ENCODE measurements around the gene JUN. TPM values are rescaled to one million over a fixed set of nuclear protein-coding genes. Genes with fewer than 3 reads are reported as not detected.

The JUN gene
- polyA plus RNA-seq, 1 donor from 2014 or later: 124 TPM

GRCh38 chr1:58815069-58815685 lies 31.3 kb upstream of the JUN start:
- no peak overlapping the region for H3K4me2 ChIP-seq (ENCODE audit: low read length)
- TF ChIP-seq SMC3 (conservative IDR thresholded peaks at IDR 0.05; ENCODE audit: poor library complexity) (no peak), REST (IDR thresholded peaks at IDR 0.05; ENCODE audit: borderline replicate concordance) (no peak), CTCF (IDR thresholded peaks at IDR 0.05; ENCODE audit: poor library complexity, severe bottlenecking) (no peak), POLR2AphosphoS5 (IDR thresholded peaks at IDR 0.05) (no peak), TAF1 (IDR thresholded peaks at IDR 0.05; ENCODE audit: low read depth) (no peak), MXI1 (conservative IDR thresholded peaks at IDR 0.05; ENCODE audit: poor library complexity, severe bottlenecking) (no peak), EZH2 (IDR thresholded peaks at IDR 0.05; ENCODE audit: borderline replicate concordance, insufficient read depth, low read length, poor library complexity, severe bottlenecking) (no peak), RAD21 (conservative IDR thresholded peaks at IDR 0.05) (no peak), EP300 (conservative IDR thresholded peaks at IDR 0.05; ENCODE audit: poor library complexity, severe bottlenecking) (no peak)
- no peak overlapping the region for H3K9ac ChIP-seq (ENCODE audit: low read length)
- no peaks in the 10 kb centered on the region for H3K9me2 ChIP-seq (ENCODE audit: insufficient read depth, low read length)
- H3K9me3 ChIP-seq (ENCODE audit: low read length): no peaks in the 10 kb centered on the region
- H4K20me1 ChIP-seq (ENCODE audit: insufficient read depth): no peaks in the 10 kb centered on the region
- no peaks in the 10 kb centered on the region for H3K36me3 ChIP-seq (ENCODE audit: insufficient read depth, low read length)
- H3F3A ChIP-seq (ENCODE audit: insufficient read depth, low read length, poor library complexity, severe bottlenecking): no peaks in the 10 kb centered on the region
- no peak overlapping the region for H3K27ac ChIP-seq (ENCODE audit: low read length)
- H2AFZ ChIP-seq (ENCODE audit: low read depth, low read length): no peak overlapping the region
- H3K79me2 ChIP-seq (replicated peaks; ENCODE audit: insufficient read depth, low read length): no peaks in the 10 kb centered on the region
- H3K27me3 ChIP-seq (ENCODE audit: insufficient read depth, low read depth, low read length): peaks cover 27% of the 10 kb centered on the region
- H3K4me3 ChIP-seq (ENCODE audit: low read length): no peak overlapping the region

GRCh38 chr1:58814251-58815068 lies 30.6 kb upstream of the JUN start:
- no peak overlapping the region for H3K4me3 ChIP-seq (ENCODE audit: low read length)
- no peaks in the 10 kb centered on the region for H3K79me2 ChIP-seq (replicated peaks; ENCODE audit: insufficient read depth, low read length)
- no peak overlapping the region for H3K9ac ChIP-seq (ENCODE audit: low read length)
- no peak overlapping the region for H3K4me2 ChIP-seq (ENCODE audit: low read length)
- no peaks in the 10 kb centered on the region for H3K9me2 ChIP-seq (ENCODE audit: insufficient read depth, low read length)
- peaks cover 27% of the 10 kb centered on the region for H3K27me3 ChIP-seq (ENCODE audit: insufficient read depth, low read depth, low read length)
- no peak overlapping the region for H3K27ac ChIP-seq (ENCODE audit: low read length)
- H2AFZ ChIP-seq (ENCODE audit: low read depth, low read length): no peak overlapping the region
- H3F3A ChIP-seq (ENCODE audit: insufficient read depth, low read length, poor library complexity, severe bottlenecking): no peaks in the 10 kb centered on the region
- H3K9me3 ChIP-seq (ENCODE audit: low read length): no peaks in the 10 kb centered on the region
- TF ChIP-seq TAF1 (IDR thresholded peaks at IDR 0.05; ENCODE audit: low read depth) (no peak), EZH2 (IDR thresholded peaks at IDR 0.05; ENCODE audit: borderline replicate concordance, insufficient read depth, low read length, poor library complexity, severe bottlenecking) (no peak), CTCF (IDR thresholded peaks at IDR 0.05; ENCODE audit: poor library complexity, severe bottlenecking) (no peak), REST (IDR thresholded peaks at IDR 0.05; ENCODE audit: borderline replicate concordance) (no peak), SMC3 (conservative IDR thresholded peaks at IDR 0.05; ENCODE audit: poor library complexity) (no peak), EP300 (conservative IDR thresholded peaks at IDR 0.05; ENCODE audit: poor library complexity, severe bottlenecking) (no peak), RAD21 (conservative IDR thresholded peaks at IDR 0.05) (no peak), MXI1 (conservative IDR thresholded peaks at IDR 0.05; ENCODE audit: poor library complexity, severe bottlenecking) (no peak), POLR2AphosphoS5 (IDR thresholded peaks at IDR 0.05) (no peak)
- no peaks in the 10 kb centered on the region for H4K20me1 ChIP-seq (ENCODE audit: insufficient read depth)
- no peaks in the 10 kb centered on the region for H3K36me3 ChIP-seq (ENCODE audit: insufficient read depth, low read length)

All from neural cell (in vitro differentiated cells).